Esophagus muscularis mucosa (tissue), 4 donors: ENCODE results near the gene FRY.

Source experiments
- CTCF ChIP-seq, 3 experiments: fragments of 200-600 bp in 2 of 3; fragments of 450-650 bp in 1 of 3; sonication (generic) in 2 of 3; IDR thresholded peaks; one replicate each; pipeline ENCODE4 v1.5.1; 2017 to 2019; ENCODE audit warnings: antibody characterized with exemption in 3 of 3, mild to moderate bottlenecking in 2 of 3, moderate library complexity in 1 of 3
- EP300 ChIP-seq: sonication (generic); formaldehyde crosslinking; IDR thresholded peaks from one replicate; pipeline ENCODE4 v1.6.1; 2017; ENCODE audit warnings: antibody characterized with exemption
- POLR2A ChIP-seq: fragments of 450-650 bp; IDR thresholded peaks from one replicate; pipeline ENCODE4 v1.6.1; 2017; ENCODE audit warnings: antibody characterized with exemption, moderate library complexity, mild to moderate bottlenecking, low read depth

GRCh38 chr13:32282096-32282711 is 250.6 kb downstream of the FRY start:
- no peak for TF ChIP-seq CTCF (IDR thresholded peaks at IDR 0.05)
- no peak for TF ChIP-seq EP300
- TF ChIP-seq POLR2A, result no peak
